ENCODE results near the gene CENPF.
"Not testable (repeated sequence)": the region's sequence is repeated elsewhere in the genome, so short reads cannot be mapped to it uniquely, and the experiment has no call there.

Gene CENPF, protein sequence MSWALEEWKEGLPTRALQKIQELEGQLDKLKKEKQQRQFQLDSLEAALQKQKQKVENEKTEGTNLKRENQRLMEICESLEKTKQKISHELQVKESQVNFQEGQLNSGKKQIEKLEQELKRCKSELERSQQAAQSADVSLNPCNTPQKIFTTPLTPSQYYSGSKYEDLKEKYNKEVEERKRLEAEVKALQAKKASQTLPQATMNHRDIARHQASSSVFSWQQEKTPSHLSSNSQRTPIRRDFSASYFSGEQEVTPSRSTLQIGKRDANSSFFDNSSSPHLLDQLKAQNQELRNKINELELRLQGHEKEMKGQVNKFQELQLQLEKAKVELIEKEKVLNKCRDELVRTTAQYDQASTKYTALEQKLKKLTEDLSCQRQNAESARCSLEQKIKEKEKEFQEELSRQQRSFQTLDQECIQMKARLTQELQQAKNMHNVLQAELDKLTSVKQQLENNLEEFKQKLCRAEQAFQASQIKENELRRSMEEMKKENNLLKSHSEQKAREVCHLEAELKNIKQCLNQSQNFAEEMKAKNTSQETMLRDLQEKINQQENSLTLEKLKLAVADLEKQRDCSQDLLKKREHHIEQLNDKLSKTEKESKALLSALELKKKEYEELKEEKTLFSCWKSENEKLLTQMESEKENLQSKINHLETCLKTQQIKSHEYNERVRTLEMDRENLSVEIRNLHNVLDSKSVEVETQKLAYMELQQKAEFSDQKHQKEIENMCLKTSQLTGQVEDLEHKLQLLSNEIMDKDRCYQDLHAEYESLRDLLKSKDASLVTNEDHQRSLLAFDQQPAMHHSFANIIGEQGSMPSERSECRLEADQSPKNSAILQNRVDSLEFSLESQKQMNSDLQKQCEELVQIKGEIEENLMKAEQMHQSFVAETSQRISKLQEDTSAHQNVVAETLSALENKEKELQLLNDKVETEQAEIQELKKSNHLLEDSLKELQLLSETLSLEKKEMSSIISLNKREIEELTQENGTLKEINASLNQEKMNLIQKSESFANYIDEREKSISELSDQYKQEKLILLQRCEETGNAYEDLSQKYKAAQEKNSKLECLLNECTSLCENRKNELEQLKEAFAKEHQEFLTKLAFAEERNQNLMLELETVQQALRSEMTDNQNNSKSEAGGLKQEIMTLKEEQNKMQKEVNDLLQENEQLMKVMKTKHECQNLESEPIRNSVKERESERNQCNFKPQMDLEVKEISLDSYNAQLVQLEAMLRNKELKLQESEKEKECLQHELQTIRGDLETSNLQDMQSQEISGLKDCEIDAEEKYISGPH (N-terminal part only)

DNA sequence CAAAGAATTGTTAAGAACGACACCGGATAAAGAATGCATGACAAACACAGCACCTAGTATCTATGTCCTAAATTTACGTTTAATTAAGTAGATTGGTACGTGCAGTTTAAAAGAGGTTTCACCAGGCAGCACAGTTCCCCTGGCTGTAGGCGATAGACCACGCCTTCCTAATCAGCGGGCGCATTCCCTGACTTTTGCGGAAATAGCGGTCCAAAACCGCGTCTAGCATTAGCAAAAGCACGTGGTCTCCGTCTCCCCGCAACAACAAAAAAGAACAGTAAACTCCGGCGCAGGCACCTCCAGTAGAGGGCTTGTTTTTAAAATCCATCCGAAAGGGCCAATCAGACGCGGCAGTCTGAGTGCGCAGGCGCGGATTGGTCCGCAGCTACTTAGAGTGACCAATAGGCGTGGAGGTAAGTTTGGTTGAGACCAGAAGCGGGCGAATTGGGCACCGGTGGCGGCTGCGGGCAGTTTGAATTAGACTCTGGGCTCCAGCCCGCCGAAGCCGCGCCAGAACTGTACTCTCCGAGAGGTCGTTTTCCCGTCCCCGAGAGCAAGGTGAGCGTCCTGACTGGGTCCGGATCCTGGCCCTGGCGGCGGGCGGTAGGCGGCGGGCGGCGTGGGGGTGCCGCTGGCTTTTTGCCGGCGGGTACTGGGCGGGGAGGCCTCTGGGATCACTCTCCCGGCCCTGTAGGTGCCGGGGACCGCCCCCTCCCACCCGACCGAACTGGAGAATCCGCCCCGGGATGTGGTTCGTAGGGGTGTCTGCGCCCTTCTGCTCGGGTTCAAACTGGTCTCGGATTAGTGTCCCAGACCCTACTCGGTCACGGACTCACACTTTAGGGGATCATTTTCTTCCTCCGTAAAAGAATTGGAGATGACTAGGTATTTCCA lies at the start of gene CENPF:
TSS of gene CENPF (plus strand) at position 432 of the 894 bp plus-strand sequence. CDS start 10,560 bp downstream, outside the sequence.
- H3K4me3 ChIP-seq = peak within 1 kb of the TSS; percentile 51 to 99 (median 78)
- H3K27ac ChIP-seq = peak within 1 kb of the TSS in 12 of 21 experiments; percentile 10 to 74 (median 52)

DNA sequence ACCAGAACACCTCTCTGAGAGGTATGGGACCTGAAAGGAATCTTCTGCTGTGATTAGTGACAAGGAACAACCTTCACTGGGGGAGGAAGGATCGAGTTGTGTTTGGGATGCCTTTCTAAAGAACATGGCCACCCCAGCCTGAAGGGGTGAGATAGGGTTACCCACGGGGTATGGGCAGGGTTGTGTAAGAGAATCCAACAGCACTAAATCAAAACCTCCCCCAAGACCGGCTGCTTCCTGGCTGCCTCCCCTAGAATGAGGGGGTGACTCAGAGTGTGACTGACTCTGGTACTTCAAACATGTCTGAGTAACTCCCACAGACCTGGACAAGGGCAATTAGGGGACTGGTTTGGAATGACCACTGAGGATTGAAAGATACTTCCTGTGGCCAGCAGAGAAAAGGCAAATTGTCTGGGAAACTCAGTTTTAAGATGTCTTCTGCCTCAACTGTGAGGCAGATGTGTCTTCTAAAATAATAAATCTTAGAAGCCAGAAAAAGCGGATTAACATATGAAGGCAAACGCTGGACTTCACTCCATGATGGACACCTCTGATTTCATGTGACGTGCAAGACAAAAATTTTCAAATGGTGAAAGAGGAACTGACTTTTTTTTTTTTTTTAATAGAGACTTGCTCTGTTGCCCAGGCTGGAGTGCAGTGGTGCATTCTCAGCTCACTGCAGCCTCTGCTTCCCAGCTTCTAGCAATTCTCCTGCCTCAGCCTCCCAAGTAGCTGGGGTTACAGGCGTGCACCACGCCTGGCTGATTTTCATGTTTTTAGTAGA lies 44.9 kb upstream of the CENPF start:
- no peak overlapping the region for H3K4me3 ChIP-seq

GRCh38 chr1:214563881-214564280 lies 39.1 kb upstream of the CENPF start:
- Histone ChIP-seq H3K4me3 (no peak overlapping the region), H3K27ac (no peak overlapping the region)

More for the DNA sequence above, 44.9 kb upstream of the CENPF start:
- no peak overlapping the region for H3K27ac ChIP-seq

- Histone ChIP-seq H3K27ac (no peak overlapping the region), H3K4me3 (no peak overlapping the region)
These were observed 37.7 kb upstream of the CENPF start for GRCh38 chr1:214565310-214565709.

- Histone ChIP-seq H3K27ac (no peak overlapping the region), H3K4me3 (no peak overlapping the region)
These were observed 36.6 kb upstream of the CENPF start for GRCh38 chr1:214566158-214567104.

DNA sequence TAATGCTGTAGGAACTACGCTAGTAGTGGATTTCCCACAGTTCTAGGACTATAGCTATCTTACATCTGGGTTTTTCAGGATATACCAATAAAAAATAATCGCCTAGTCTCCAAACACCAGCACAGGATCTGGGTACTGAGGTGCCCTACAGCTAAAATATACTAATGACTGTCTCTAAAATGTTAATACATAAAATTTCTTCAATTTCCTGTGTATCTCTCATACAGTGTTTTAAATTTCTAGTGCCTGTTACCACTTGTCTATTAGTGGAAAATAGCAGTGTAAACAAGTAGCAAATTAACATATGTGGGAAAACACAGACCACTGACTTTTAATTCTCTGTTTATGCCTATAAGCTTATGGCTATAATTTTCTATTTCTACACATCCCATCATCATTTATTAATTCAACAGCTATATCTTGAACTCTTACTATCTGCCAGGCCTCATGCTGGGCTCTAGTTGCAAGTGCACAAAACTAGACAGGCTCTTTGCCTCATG lies 35.5 kb upstream of the CENPF start:
- no peak overlapping the region for H3K27ac ChIP-seq
- no peak overlapping the region for H3K4me3 ChIP-seq

GRCh38 chr1:214568328-214568727 lies 34.7 kb upstream of the CENPF start:
- Histone ChIP-seq H3K4me3 (no peak overlapping the region), H3K27ac (no peak overlapping the region)

- H3K27ac ChIP-seq = no peak overlapping the region
These were observed 33.5 kb upstream of the CENPF start for GRCh38 chr1:214569357-214570004.

DNA sequence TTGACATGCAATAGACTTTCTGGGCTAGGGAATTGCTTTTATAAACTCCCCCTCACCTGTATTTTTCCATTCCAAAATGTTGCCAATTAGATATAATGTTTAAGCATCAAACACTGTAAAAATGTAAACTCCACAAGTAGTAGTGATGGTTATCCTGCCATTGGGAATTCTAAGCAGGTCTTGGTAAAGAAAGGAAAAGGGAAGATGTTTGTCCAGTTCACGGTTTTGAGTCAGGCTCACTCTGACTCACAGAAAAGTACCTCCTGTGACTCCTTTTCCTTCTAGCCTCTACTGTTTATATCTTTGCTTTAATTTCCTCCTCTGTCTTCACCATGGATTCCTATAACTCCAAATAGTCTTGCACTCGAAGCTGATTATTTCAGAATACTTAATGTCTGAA lies 32.6 kb upstream of the CENPF start:
- H3K4me3 ChIP-seq = no peak overlapping the region

More at GRCh38 chr1:214569357-214570004, 33.5 kb upstream of the CENPF start:
- no peak overlapping the region for H3K4me3 ChIP-seq

GRCh38 chr1:214571281-214571680 lies 31.7 kb upstream of the CENPF start:
- H3K27ac ChIP-seq = peak overlapping the region in 1 of 21 experiments; percentile 82
- no peak overlapping the region for H3K4me3 ChIP-seq

More for the DNA sequence above, 32.6 kb upstream of the CENPF start:
- H3K27ac ChIP-seq = peak overlapping the region in 1 of 21 experiments; percentile 10

- H3K4me3 ChIP-seq = no peak overlapping the region
- peak overlapping the region in 14 of 21 experiments; percentile 15 to 82 (median 57) for H3K27ac ChIP-seq
These were observed 29.3 kb upstream of the CENPF start for GRCh38 chr1:214573386-214574318.

DNA sequence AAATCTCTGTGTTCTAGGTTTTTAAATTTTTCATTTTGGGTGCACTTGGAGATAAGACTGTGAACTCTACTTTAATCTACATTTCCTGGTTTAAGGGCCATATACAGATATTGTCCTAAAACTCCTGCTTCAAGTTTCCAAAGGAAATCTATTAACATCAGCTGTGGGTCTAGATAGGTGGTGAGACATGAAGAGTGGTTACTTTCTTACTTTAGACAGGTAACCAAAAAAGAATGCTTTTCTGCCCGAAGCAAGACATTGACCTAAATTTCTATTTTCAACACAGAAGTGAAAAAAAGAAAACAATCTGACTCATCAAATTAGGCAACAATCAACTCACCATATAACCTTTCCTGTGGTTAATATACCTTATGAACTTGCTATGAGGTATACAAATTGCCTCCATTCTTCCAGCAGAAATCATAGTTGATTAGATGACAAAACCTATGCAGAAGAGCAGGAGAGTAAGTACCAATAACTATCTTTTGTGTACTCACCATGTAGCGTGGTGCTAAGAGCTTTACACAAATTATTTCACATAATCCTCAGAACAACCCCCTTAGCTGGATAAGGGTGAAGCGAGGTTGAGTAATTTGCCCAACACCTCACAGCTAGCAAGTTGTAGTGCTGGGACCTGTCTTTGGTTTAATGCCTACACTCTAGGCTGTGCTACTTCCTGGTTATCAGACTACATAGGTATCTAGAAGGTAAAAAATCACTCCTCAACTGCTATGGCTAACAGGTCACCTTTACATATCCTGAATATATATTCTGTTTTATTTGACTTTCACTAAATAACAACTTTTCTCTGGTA lies 28.2 kb upstream of the CENPF start:
- Histone ChIP-seq H3K27ac (peak overlapping the region in 12 of 21 experiments; percentile 3 to 82 (median 37)), H3K4me3 (no peak overlapping the region)

DNA sequence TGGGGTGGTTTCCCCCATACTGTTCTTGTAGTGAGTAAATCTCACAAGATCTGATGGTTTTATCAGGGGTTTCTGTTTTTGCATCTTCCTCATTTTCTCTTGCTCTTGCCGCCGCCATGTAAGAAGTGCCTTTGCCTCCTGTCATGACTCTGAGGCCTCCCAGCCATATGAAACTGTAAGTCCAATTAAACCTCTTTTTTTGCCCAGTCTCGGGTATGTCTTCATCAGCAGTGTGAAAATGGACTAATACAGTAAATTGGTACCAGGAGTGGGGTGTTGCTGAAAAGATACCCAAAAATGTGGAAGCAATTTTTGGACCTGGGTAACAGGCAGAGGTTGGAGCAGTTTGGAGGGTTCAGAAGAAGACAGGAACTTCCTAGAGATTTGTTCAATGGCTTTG lies 26.9 kb upstream of the CENPF start:
- H3K27ac ChIP-seq = peak overlapping the region in 1 of 21 experiments; percentile 79
- not testable (repeated sequence) for H3K4me3 ChIP-seq

DNA sequence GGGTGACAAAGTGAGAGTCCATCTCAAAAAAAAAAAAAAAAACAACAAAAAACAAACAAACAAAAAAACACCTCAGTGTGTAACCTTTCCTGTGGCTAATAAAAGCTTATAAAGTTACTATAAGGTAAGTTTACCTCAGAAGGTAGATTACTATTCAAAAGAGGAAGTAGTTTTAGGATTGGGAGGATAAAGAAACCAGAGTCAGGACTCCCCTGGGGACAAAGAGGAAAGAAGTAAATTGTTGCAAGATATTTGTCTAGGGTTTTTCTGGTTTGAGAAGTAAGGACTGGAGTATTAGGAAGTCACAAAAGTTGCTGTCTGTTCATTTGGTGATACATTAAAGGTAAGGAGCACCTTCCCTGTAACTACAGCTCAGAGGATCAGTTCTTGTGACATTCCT lies 23.8 kb upstream of the CENPF start:
- H3K27ac ChIP-seq = no peak overlapping the region
- H3K4me3 ChIP-seq = no peak overlapping the region
